ENCODE data around the gene SLPI.

SLPI gene

GRCh38 chr20:45275338-45275737 is 21.0 kb upstream of the SLPI start:
- DNase-seq (ENCODE audit: low read depth in 1 of 2, low spot score in 1 of 2): no peak

GRCh38 chr20:45269754-45270270 is 15.4 kb upstream of the SLPI start:
- DNase-seq (ENCODE audit: low read depth in 1 of 2, low spot score in 1 of 2): no peak

GRCh38 chr20:45269056-45269455 is 14.7 kb upstream of the SLPI start:
- no peak for DNase-seq (ENCODE audit: low read depth in 1 of 2, low spot score in 1 of 2)

DNA sequence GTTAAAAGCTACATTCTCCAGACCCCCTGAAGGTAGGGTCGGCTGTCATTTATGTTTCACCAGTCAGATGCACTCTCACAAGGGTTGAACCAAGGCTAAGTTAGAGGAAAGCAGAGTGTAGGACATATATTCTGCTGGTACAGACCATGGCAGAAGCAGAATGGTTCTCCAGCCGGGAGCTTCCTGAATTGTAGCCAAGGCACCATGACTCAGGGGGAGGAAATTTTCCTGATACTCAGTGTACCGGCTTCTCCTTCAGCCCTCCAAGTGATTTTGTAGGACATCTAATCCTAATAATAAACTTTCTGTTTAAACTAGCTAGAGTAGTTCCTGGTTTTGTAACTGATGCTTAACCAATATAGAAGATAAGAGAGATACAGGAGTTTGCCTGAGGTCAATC is 14.2 kb upstream of the SLPI start:
- no peak for DNase-seq (ENCODE audit: low read depth in 1 of 2, low spot score in 1 of 2)

DNA sequence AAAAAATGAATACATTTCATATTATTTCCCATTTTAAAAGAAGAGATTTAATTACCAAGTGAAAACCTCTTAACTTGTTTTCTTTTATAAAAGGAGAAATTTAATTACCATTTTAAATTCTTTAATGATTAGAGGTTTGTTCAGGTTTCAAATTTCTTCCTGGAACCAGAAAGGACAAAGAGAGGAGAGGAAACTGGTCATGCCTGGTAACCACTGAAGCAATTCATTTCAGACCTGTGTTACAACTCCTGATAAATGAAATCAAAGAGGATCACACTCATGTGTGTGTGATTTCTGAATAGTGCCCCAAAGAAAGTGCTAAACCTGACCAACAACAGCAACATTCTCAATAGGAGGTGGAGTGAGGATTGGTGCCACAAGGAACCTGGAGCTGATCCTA is 12.6 kb upstream of the SLPI start:
- DNase-seq (ENCODE audit: low read depth in 1 of 2, low spot score in 1 of 2): no peak

DNA sequence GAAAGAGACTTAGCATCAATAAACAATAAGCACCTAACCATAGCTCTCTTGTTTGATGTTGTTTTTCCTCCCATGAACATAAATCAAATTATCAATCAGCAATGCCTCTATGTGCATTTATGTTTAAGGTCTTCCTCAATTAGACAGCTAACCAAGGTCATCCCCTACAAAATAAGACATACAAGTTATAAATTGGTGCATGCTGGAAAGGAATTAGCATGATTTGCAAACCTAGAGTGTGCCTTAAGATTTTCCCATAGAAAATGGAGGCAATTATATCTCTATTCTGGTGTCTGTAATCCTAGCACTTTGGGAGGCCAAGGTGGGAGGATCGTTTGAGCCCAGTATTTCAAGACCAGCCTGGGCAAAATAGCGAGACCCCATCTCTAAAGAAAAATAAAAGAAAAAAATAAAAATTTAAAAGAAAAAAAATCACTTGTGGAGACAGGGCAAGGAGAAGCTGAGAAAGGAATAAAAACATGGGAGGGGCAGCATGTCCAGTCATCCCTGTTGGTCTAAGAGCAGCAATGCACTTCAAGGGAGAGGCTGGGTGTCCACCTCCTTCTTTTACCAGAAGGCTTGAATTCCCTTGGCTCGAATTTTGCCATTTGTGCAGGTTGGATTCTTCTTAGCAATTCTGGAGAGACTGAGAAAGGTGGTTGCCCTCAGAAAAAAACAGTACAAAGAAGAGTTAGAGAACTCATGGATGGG is 9.3 kb upstream of the SLPI start:
- no peak for DNase-seq (ENCODE audit: low read depth in 1 of 2, low spot score in 1 of 2)

GRCh38 chr20:45258664-45259063 is 4.3 kb upstream of the SLPI start:
- no peak for DNase-seq (ENCODE audit: low read depth in 1 of 2, low spot score in 1 of 2)

DNA sequence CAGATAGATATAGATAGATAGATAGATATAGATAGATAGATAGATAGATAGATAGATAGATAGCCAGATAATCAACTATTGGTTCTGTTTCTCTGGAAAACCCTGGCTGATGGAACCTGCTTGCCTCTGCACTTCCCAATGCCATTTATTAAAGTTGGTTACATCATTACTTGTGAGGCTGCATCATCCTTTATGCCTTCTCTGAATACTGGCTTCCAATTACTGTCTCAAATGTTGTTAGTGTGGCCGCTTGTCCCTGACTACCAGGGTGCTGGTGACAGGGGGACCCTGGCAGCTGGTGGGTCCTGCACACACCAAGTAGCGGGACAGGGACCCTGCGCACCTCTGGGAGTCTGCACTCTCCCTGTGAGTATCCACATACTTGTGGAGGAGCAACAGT is 3.9 kb upstream of the SLPI start:
- no peak for DNase-seq (ENCODE audit: low read depth in 1 of 2, low spot score in 1 of 2)

DNA sequence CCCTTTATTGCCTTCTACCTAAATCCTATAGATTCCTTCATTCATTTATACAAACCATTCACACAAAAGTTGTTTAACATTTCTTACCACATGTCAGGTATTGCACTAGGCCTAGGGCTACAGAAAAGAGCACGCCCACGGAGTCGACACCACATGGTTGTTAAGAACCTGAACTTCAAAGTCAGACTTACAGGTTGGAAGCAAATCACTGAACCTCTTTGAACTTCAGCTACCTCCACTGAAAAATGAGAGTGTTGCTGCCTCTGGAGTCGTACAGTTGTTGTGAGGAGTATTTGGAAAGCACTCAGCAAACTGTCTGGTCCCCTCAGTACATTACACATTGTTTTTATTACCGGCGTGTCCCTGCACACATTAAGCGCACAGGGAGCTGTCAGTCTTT is 3.3 kb upstream of the SLPI start:
- no peak for DNase-seq (ENCODE audit: low read depth in 1 of 2, low spot score in 1 of 2)

DNA sequence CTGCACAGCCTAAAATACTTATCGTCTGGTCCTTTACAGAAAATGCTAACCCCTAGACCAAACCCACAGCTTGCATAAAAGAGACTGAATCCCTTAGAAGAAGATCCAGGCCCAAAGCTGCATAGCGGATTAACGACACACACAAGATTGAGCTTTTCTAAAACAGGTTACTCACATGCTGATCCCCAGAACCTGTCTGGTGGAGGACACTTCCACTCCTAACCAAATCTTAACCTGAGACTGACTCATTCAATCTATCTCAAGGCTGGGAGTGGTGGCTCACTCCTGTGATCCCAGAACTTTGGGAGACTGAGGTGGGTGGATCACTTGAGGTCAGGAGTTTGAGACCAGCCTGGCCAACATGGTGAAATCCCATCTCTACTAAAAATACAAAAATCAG is 2.8 kb upstream of the SLPI start:
- DNase-seq (ENCODE audit: low read depth in 1 of 2, low spot score in 1 of 2): no peak

GRCh38 chr20:45253261-45253660 is 1.1 kb downstream of the SLPI start:
- no peak for DNase-seq (ENCODE audit: low read depth in 1 of 2, low spot score in 1 of 2)

GRCh38 chr20:45251884-45252560 is 2.3 kb downstream of the SLPI start:
- DNase-seq (ENCODE audit: low read depth in 1 of 2, low spot score in 1 of 2): no peak

GRCh38 chr20:45248609-45249008 is 5.8 kb downstream of the SLPI start:
- no peak for DNase-seq (ENCODE audit: low read depth in 1 of 2, low spot score in 1 of 2)

DNA sequence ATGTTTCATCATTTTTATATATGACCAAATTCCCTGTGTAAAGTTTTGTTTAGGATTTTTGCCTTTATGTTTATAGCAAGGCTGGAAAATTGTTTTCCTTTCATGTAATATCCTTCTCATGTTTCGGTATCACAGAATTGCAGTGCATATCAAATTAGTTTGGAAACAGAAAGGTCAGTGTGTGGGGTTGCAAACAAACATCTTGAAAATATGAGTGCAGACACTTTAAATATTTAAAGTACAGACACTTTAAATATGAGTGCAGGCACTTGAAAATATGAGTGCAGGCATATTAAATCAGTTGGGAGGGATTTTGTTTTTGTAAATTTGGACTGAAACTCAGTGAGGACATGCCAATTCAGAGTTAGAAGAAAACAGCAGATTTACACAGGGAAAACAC is 6.5 kb downstream of the SLPI start:
- no peak for DNase-seq (ENCODE audit: low read depth in 1 of 2, low spot score in 1 of 2)

- no peak for DNase-seq (ENCODE audit: low read depth in 1 of 2, low spot score in 1 of 2)
These were observed 8.3 kb downstream of the SLPI start for GRCh38 chr20:45246109-45246508.

- no peak for DNase-seq (ENCODE audit: low read depth in 1 of 2, low spot score in 1 of 2)
These were observed 16.2 kb downstream of the SLPI start for GRCh38 chr20:45238139-45238538.

GRCh38 chr20:45235995-45236394 is 18.4 kb downstream of the SLPI start:
- DNase-seq (ENCODE audit: low read depth in 1 of 2, low spot score in 1 of 2): no peak

DNA sequence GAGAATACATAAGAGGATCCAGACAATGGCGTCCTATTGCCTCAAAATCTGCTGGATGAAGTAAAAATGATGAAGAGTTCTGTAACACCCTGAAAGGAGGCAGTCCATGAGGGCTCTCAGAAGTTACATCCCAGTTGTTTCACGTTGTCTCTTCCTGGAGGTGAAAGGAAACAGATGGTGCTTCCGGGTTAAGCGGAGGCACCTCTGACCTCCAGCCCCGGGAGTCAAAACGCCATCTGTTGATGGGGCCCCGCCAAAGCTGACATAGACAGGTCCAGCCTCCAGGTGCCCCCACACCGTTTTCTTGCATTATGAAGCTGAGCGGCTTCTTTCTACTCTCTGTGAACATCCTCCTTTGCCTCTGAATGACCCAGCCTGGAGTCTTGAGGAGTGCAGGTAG is 23.7 kb downstream of the SLPI start:
- no peak for DNase-seq (ENCODE audit: low read depth in 1 of 2, low spot score in 1 of 2)

DNA sequence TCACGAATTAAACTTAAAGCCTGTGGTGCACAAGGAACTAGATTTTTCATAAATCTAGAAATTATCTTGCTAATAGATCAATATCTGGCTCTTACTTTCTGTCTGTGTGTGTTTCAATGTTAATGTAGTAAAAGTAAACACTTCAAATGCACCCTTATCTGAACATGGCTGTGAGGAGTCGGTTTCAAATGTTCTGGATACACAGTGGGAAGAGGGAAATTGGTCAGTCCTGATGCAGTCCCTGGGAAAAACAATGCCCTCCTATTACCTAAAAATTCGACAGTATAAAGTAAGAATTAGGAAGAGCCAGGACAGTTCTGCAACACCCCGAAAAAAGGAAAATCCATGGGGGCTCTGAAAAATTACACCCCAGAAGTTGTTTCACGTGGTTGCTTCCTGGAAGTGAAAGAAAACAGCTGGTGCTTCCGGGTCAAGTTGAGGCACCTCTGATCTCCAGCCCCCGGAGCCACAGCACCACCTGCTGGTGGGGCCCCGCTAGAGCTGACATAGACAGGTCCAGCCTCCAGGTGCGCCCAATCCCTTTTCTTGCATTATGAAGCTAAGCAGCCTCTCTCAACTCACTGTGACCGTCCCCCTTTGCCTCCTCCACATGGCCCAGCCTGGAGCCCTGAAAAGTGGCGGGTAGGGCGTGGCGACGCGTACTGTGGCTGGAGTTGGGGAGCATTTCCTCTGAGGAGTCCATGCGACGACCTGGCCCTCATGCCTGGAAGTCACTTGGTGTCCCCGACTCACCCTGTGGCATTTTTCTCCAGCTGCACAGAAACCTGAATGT is 24.9 kb downstream of the SLPI start:
- peak in 1 of 2 donors; percentile 28 for DNase-seq (ENCODE audit: low read depth in 1 of 2, low spot score in 1 of 2)

- DNase-seq (ENCODE audit: low read depth in 1 of 2, low spot score in 1 of 2): no peak
These were observed 28.1 kb downstream of the SLPI start for GRCh38 chr20:45226287-45226686.

DNA sequence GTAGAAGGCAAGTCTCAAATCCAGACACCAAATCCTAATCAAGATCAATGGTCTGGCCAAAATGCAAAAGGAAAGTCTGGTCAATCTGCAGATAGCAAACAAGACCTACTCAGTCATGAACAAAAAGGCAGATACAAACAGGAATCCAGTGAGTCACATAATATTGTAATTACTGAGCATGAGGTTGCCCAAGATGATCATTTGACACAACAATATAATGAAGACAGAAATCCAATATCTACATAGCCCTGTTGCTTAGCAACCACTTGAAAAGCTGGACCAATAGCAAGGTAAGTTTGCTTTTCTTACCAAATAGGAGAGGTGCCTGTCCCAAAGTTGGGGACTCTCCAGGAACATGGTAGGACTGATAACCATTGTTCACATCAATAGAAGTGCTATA is 31.2 kb downstream of the SLPI start:
- no peak for DNase-seq (ENCODE audit: low read depth in 1 of 2, low spot score in 1 of 2)

DNA sequence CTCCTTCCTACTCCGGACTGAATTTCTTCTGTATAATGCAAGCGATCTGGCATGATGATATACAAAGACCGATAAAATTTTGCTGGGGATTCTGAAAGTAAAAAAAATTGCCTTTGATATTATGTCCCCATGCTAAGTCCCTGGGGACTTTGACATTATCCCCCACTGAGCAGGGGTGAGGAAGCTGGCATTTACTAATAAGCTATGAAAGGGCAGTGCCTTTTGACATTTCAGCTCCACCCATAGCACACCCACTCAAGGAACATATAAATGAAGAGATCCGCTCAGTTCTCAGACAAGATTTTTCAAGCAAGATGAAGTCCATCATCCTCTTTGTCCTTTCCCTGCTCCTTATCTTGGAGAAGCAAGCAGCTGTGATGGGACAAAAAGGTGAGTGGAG is 33.3 kb downstream of the SLPI start, which contains the start of gene SEMG2:
TSS of gene SEMG2 (plus strand) at position 298 of the 400 bp plus-strand sequence. CDS start at position 315, 17 bp downstream.
- DNase-seq (ENCODE audit: low read depth in 1 of 2, low spot score in 1 of 2): no peak
